Measurements from ENCODE around the gene SLC9C2.
"Not testable (repeated sequence)": the region's sequence is repeated elsewhere in the genome, so short reads cannot be mapped to it uniquely, and the experiment has no call there.

The SLC9C2 gene

DNA sequence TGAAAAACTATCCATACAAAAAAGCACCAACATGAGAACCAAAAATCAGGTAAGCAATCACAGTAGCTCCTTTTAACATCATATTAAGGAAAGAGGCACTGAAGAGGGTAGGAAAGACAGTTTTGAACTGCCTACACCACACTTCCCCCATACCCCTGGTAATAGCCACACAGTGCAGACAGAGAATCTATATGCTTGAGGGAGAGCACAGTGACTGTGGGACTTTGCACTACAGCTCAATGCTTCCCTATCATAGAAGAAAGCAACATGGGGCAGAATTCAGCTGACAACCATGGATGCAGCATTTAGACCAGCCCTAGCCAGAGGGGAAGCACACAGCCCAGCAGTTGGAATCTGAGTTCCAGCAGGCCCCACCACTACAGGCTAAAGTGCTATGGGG, 24.4 kb upstream of the SLC9C2 start:
- ATAC-seq (ENCODE audit: low read depth) (no peak), DNase-seq (ENCODE audit: low spot score) (no peak)
- TF ChIP-seq, protein P1, sequence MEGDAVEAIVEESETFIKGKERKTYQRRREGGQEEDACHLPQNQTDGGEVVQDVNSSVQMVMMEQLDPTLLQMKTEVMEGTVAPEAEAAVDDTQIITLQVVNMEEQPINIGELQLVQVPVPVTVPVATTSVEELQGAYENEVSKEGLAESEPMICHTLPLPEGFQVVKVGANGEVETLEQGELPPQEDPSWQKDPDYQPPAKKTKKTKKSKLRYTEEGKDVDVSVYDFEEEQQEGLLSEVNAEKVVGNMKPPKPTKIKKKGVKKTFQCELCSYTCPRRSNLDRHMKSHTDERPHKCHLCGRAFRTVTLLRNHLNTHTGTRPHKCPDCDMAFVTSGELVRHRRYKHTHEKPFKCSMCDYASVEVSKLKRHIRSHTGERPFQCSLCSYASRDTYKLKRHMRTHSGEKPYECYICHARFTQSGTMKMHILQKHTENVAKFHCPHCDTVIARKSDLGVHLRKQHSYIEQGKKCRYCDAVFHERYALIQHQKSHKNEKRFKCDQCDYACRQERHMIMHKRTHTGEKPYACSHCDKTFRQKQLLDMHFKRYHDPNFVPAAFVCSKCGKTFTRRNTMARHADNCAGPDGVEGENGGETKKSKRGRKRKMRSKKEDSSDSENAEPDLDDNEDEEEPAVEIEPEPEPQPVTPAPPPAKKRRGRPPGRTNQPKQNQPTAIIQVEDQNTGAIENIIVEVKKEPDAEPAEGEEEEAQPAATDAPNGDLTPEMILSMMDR (IDR thresholded peaks at IDR 0.05; ENCODE audit: poor library complexity, severe bottlenecking), result no peak
- H3K4me3 ChIP-seq (ENCODE audit: severe bottlenecking), result no peak overlapping the region
- no peaks in the 10 kb centered on the region for H3K27me3 ChIP-seq (ENCODE audit: insufficient read depth, poor library complexity, severe bottlenecking)
- H3K9me3 ChIP-seq (ENCODE audit: severe bottlenecking), result no peaks in the 10 kb centered on the region
- H3K27ac ChIP-seq (ENCODE audit: poor library complexity, severe bottlenecking), result no peak overlapping the region
- no peaks in the 10 kb centered on the region for H3K4me1 ChIP-seq (ENCODE audit: insufficient read depth, poor library complexity, severe bottlenecking)
- no peaks in the 10 kb centered on the region for H3K36me3 ChIP-seq (ENCODE audit: low read depth)

DNA sequence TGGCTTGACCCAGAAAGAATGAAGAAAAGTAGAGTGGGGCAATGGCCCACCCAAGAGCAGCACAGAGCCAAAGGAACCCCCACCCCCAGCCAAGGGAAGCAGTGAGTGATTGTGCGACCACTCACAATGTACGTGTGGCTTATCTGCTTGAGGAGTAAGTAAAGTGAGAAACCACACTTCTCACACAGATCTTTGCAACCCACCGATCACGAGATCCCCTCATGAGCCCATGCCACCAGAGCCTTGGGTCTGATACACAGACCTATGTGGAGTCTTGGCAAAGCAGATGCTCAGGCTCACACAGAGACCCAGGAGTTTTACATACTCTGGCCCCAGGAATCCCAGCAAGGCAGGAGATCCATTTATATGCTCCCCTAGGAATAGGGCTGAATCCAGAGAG, 14.0 kb upstream of the SLC9C2 start:
- no peak for DNase-seq (ENCODE audit: low spot score)
- TF ChIP-seq, protein P1 (IDR thresholded peaks at IDR 0.05; ENCODE audit: poor library complexity, severe bottlenecking), result no peak
- Histone ChIP-seq H3K4me3 (ENCODE audit: severe bottlenecking) (no peak overlapping the region), H3K27me3 (ENCODE audit: insufficient read depth, poor library complexity, severe bottlenecking) (no peaks in the 10 kb centered on the region), H3K4me1 (ENCODE audit: insufficient read depth, poor library complexity, severe bottlenecking) (no peaks in the 10 kb centered on the region), H3K9me3 (ENCODE audit: severe bottlenecking) (peaks cover 5% of the 10 kb centered on the region), H3K36me3 (ENCODE audit: low read depth) (no peaks in the 10 kb centered on the region), H3K27ac (ENCODE audit: poor library complexity, severe bottlenecking) (no peak overlapping the region)
- no peak for ATAC-seq (ENCODE audit: low read depth)

DNA sequence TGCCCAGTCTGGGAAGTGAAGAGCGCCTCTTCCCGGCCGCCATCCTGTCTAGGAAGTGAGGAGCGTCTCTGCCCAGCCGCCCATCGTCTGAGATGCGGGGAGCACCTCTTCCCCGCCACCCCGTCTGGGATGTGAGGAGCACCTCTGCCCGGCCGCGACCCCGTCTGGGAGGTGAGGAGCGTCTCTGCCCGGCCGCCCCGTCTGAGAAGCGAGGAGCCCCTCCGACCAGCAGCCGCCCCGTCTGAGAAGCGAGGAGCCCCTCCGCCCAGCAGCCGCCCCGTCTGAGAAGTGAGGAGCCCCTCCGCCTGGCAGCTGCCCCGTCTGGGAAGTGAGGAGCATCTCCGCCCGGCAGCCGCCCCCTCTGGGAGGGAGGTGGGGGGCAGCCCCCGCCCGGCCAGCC, 10.2 kb upstream of the SLC9C2 start:
- not testable (repeated sequence) for ATAC-seq (ENCODE audit: low read depth); H3K4me1 ChIP-seq (ENCODE audit: insufficient read depth, poor library complexity, severe bottlenecking); DNase-seq (ENCODE audit: low spot score); H3K9me3 ChIP-seq (ENCODE audit: severe bottlenecking); H3K27ac ChIP-seq (ENCODE audit: poor library complexity, severe bottlenecking); H3K36me3 ChIP-seq (ENCODE audit: low read depth); H3K4me3 ChIP-seq (ENCODE audit: severe bottlenecking); H3K27me3 ChIP-seq (ENCODE audit: insufficient read depth, poor library complexity, severe bottlenecking)

DNA sequence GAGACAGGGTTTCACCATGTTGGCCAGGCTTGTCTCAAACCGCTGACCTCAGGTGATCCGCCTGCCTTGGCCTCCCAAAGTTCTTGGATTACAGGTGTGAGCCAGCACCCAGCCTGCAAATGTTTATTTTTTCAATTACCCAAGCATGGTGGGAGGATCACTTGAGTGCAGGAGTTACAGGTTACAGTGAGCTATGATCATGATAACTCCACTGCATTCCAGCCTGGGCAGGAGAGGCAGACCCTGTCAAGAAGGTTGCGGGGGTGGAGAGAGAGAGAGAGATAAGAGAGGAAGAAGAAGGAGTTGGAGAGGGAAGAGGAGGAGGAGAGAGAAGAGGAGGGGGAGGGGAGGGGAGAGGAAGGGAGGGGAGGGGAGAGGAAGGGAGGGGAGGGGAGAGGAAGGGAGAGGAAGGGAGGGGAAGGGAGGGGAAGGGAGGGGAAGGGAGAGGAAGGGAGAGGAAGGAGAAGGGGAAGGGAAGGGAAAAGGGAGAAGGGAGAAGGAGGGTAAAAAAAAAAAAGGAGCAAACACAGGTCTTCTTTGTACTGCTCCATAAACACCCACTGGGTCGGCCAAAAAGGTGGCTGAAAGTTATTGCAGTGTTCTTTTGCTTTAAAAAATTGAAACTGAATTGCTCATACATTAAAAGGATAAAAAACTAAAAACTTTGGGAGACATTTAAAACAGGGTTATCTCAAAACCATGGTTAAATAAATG, 5.8 kb upstream of the SLC9C2 start:
- H3K4me1 ChIP-seq (ENCODE audit: insufficient read depth, poor library complexity, severe bottlenecking), result no peaks in the 10 kb centered on the region
- H3K27ac ChIP-seq (ENCODE audit: poor library complexity, severe bottlenecking), result no peak overlapping the region
- ATAC-seq (ENCODE audit: low read depth), result no peak
- TF ChIP-seq, protein P1 (IDR thresholded peaks at IDR 0.05; ENCODE audit: poor library complexity, severe bottlenecking), result no peak
- H3K9me3 ChIP-seq (ENCODE audit: severe bottlenecking), result no peaks in the 10 kb centered on the region
- no peak for DNase-seq (ENCODE audit: low spot score)
- no peak overlapping the region for H3K4me3 ChIP-seq (ENCODE audit: severe bottlenecking)
- no peaks in the 10 kb centered on the region for H3K27me3 ChIP-seq (ENCODE audit: insufficient read depth, poor library complexity, severe bottlenecking)
- no peaks in the 10 kb centered on the region for H3K36me3 ChIP-seq (ENCODE audit: low read depth)

- no peaks in the 10 kb centered on the region for H3K27me3 ChIP-seq (ENCODE audit: insufficient read depth, poor library complexity, severe bottlenecking)
- ATAC-seq (ENCODE audit: low read depth) (no peak), DNase-seq (ENCODE audit: low spot score) (no peak)
- no peak overlapping the region for H3K4me3 ChIP-seq (ENCODE audit: severe bottlenecking)
- TF ChIP-seq, protein P1 (IDR thresholded peaks at IDR 0.05; ENCODE audit: poor library complexity, severe bottlenecking), result no peak
- no peaks in the 10 kb centered on the region for H3K4me1 ChIP-seq (ENCODE audit: insufficient read depth, poor library complexity, severe bottlenecking)
- no peaks in the 10 kb centered on the region for H3K36me3 ChIP-seq (ENCODE audit: low read depth)
- no peak overlapping the region for H3K27ac ChIP-seq (ENCODE audit: poor library complexity, severe bottlenecking)
- H3K9me3 ChIP-seq (ENCODE audit: severe bottlenecking), result no peaks in the 10 kb centered on the region
These were observed 1.3 kb downstream of the SLC9C2 start for GRCh38 chr1:173601588-173601987.
